HG03571 (cell line): ENCODE results near the gene TBXT.
"Not testable (repeated sequence)": the region's sequence is repeated elsewhere in the genome, so short reads cannot be mapped to it uniquely, and the experiment has no call there.

ENCODE experiments used
- ATAC-seq: cut with Tn5 transposase; IDR thresholded peaks from one replicate; pipeline ENCODE4 v1.9.1; 2021; ENCODE audit not compliant: unreplicated experiment

The TBXT gene

GRCh38 chr6:166173281-166173951, 5.8 kb upstream of the TBXT start:
- no peak for ATAC-seq

GRCh38 chr6:166172546-166172945, 4.9 kb upstream of the TBXT start:
- ATAC-seq = no peak

- no peak for ATAC-seq
Observed at GRCh38 chr6:166169549-166170421, 2.1 kb upstream of the TBXT start.

- ATAC-seq = no peak
Observed at GRCh38 chr6:166168616-166169548, 1.2 kb upstream of the TBXT start.

- ATAC-seq = no peak
Observed at GRCh38 chr6:166167258-166167731, 356 bp downstream of the TBXT start.

GRCh38 chr6:166166314-166167257, 1.1 kb downstream of the TBXT start:
- ATAC-seq = no peak

GRCh38 chr6:166165558-166166313, 1.9 kb downstream of the TBXT start:
- ATAC-seq = no peak

GRCh38 chr6:166162599-166163342, 4.9 kb downstream of the TBXT start:
- peak; percentile 46 for ATAC-seq

- ATAC-seq = no peak
Observed at GRCh38 chr6:166157930-166158617, 9.6 kb downstream of the TBXT start.

- no peak for ATAC-seq
Observed at GRCh38 chr6:166156942-166157341, 10.7 kb downstream of the TBXT start.

- ATAC-seq = no peak
Observed at GRCh38 chr6:166153966-166154365, 13.7 kb downstream of the TBXT start.

- ATAC-seq = no peak
Observed at GRCh38 chr6:166152660-166153059, 15.0 kb downstream of the TBXT start.

- no peak for ATAC-seq
Observed at GRCh38 chr6:166151798-166152197, 15.9 kb downstream of the TBXT start.

- no peak for ATAC-seq
Observed at GRCh38 chr6:166145751-166146150, 21.9 kb downstream of the TBXT start.

GRCh38 chr6:166143011-166143410, 24.6 kb downstream of the TBXT start:
- no peak for ATAC-seq

GRCh38 chr6:166127624-166128472, 39.8 kb downstream of the TBXT start:
- no peak for ATAC-seq

- not testable (repeated sequence) for ATAC-seq
Observed at GRCh38 chr6:166123115-166123514, 44.5 kb downstream of the TBXT start.
